ENCODE measurements around the gene ESRRB. TPM values are rescaled to one million over a fixed set of nuclear protein-coding genes. Genes with fewer than 3 reads are reported as not detected.

ESRRB gene
- total RNA-seq, 1 experiment from 2014 or later: 1.6 TPM

GRCh38 chr14:76446921-76447320, 71.0 kb downstream of the ESRRB start (continued):
- TF ChIP-seq ZSCAN18 (CRISPR knock-in tag; IDR thresholded peaks at IDR 0.05) (no peak), STAT6 (CRISPR knock-in tag; conservative IDR thresholded peaks at IDR 0.05; ENCODE audit: low read depth) (no peak)

- Mint-ChIP-seq H3K4me3 (no peak overlapping the region), H3K9me3 (no peaks in the 10 kb centered on the region; the same call in 1 of the 2 replicates), H3K4me1 (peaks cover 8% of the 10 kb centered on the region), H3K27me3 (ENCODE audit: low read depth) (no peaks in the 10 kb centered on the region; the same call in 1 of the 2 replicates), H3K27ac (no peak overlapping the region), H3K36me3 (no peaks in the 10 kb centered on the region)
- ATAC-seq (no peak), DNase-seq (ENCODE audit: low spot score) (no peak)
- TF ChIP-seq CBFB (CRISPR knock-in tag; IDR thresholded peaks at IDR 0.05; ENCODE audit: low read depth) (no peak), ZMAT4 (CRISPR knock-in tag; IDR thresholded peaks at IDR 0.05) (no peak), FOXK1 (CRISPR knock-in tag; IDR thresholded peaks at IDR 0.05) (no peak), PREB (CRISPR knock-in tag; IDR thresholded peaks at IDR 0.05; ENCODE audit: borderline replicate concordance) (no peak), MYBL2 (CRISPR knock-in tag; IDR thresholded peaks at IDR 0.05) (no peak), CREM (CRISPR knock-in tag; IDR thresholded peaks at IDR 0.05) (no peak), KAT7 (CRISPR knock-in tag; IDR thresholded peaks at IDR 0.05; ENCODE audit: borderline replicate concordance) (no peak), RELA (CRISPR knock-in tag; IDR thresholded peaks at IDR 0.05; ENCODE audit: borderline replicate concordance) (no peak), AFF4 (CRISPR knock-in tag; IDR thresholded peaks at IDR 0.05; ENCODE audit: borderline replicate concordance) (no peak), JAZF1 (CRISPR knock-in tag; IDR thresholded peaks at IDR 0.05) (no peak), HMGXB4 (CRISPR knock-in tag; IDR thresholded peaks at IDR 0.05) (no peak), NR2C2 (CRISPR knock-in tag; IDR thresholded peaks at IDR 0.05) (no peak), ELF4 (CRISPR knock-in tag; IDR thresholded peaks at IDR 0.05; ENCODE audit: low read depth) (no peak), ZNF232 (CRISPR knock-in tag; IDR thresholded peaks at IDR 0.05) (no peak), ZNF396 (CRISPR knock-in tag; IDR thresholded peaks at IDR 0.05; ENCODE audit: borderline replicate concordance) (no peak), NFE2L1 (CRISPR knock-in tag; IDR thresholded peaks at IDR 0.05) (no peak)
- POLR2A ChIA-PET: no interaction called here
- CTCF ChIA-PET: no interaction called here
Observed at GRCh38 chr14:76450476-76450875, 74.5 kb downstream of the ESRRB start.

All from WTC11 (cell line).